ENCODE measurements around the gene TBX19. TPM values are rescaled to one million over a fixed set of nuclear protein-coding genes. Genes with fewer than 3 reads are reported as not detected.

Gene TBX19
- 0.25 and 0.66 TPM in 2 replicates for total RNA-seq (2012; rRNA removed)

DNA sequence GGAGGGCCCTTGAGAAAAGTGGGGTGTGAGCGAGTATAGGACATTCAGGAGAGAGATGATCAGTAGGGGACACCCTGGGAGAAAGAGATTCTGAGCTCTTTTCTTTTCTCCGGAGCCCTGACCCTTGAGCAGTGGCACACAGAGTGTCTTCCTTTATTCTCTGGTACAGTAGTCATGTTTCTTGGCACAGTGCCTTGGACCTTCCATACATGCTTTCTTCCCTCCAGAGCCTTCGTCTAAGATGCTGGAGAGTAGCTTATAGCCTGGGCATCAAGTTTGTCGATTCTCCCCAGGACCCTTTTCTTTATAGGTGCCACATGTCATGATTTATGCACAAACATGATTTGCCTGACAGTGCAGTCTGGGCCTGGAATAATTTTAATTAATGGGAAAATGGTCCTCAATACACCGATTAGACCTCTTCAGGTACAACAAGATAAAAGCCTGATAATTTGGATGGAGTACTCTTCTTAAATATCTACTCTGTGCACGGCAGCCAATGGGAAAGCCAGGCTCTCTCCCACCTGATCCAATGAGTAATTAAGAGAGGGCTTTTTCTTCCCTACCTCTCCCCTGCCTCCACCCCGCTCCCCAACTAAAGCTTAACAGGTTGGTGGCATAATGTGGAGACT is at the start of gene TBX19:
TSS of gene TBX19 (plus strand) at position 582 of the 632 bp plus-strand sequence. CDS start 214 bp downstream, outside the sequence.
- Histone ChIP-seq H3K9ac (ENCODE audit: low read depth, low read length) (no peak within 1 kb of the TSS), H3K4me2 (ENCODE audit: low read length) (no peak within 1 kb of the TSS), H3K9me3 (replicated peaks; ENCODE audit: low read length) (peaks cover 3% of the 10 kb centered on the region), H3K4me1 (ENCODE audit: control insufficient read depth, insufficient read depth, low read length) (no peaks in the 10 kb centered on the region), H3K27me3 (ENCODE audit: control insufficient read depth, insufficient read depth, low read length) (no peaks in the 10 kb centered on the region), H3K36me3 (ENCODE audit: insufficient read depth, low read length) (no peaks in the 10 kb centered on the region), H3K4me3 (ENCODE audit: low read length) (no peak within 1 kb of the TSS)

DNA sequence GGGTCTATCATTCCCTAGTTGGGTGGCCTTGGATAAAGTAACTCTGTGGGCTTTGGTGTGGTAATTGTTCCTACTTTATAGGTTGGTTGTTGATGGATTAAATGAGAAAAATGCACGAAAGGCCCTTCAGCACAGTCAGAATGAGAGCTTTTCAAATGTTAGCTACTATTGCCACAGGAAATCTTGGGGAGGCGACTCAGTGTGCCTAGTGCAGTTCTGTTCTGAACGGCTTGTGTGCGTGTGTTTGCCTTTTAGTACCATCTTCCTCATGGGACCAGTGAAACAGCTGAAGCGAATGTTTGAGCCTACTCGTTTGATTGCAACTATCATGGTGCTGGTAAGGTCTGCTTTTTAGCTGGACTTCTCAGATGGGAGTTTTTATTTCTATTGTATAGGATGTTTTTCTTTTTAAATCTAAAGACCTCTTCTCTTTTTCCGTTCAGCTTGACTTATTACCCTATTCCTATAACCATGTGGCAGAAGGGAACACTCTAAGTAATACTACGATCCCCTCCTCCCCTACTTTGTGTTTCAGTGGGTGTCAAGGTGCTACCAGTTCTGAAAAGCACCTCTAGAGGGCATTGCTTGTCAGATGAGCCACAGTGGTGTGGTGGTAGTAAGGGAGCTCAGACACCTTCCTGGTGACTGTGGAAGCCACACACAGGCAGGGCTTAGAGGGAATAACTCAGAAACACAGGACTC is 45.7 kb upstream of the TBX19 start:
- Histone ChIP-seq H3K4me3 (ENCODE audit: low read length) (no peak overlapping the region), H3K9ac (ENCODE audit: low read depth, low read length) (no peak overlapping the region), H3K27me3 (ENCODE audit: control insufficient read depth, insufficient read depth, low read length) (no peaks in the 10 kb centered on the region), H3K4me1 (ENCODE audit: control insufficient read depth, insufficient read depth, low read length) (peaks cover 3% of the 10 kb centered on the region), H3K9me3 (replicated peaks; ENCODE audit: low read length) (no peaks in the 10 kb centered on the region), H3K36me3 (ENCODE audit: insufficient read depth, low read length) (peaks cover 81% of the 10 kb centered on the region), H3K4me2 (ENCODE audit: low read length) (no peak overlapping the region)

GRCh38 chr1:168235548-168235885 is 45.2 kb upstream of the TBX19 start:
- H3K4me1 ChIP-seq (ENCODE audit: control insufficient read depth, insufficient read depth, low read length) = peaks cover 3% of the 10 kb centered on the region
- no peaks in the 10 kb centered on the region for H3K9me3 ChIP-seq (replicated peaks; ENCODE audit: low read length)
- peaks cover 86% of the 10 kb centered on the region for H3K36me3 ChIP-seq (ENCODE audit: insufficient read depth, low read length)
- no peak overlapping the region for H3K4me2 ChIP-seq (ENCODE audit: low read length)
- no peak overlapping the region for H3K9ac ChIP-seq (ENCODE audit: low read depth, low read length)
- no peak overlapping the region for H3K4me3 ChIP-seq (ENCODE audit: low read length)
- no peaks in the 10 kb centered on the region for H3K27me3 ChIP-seq (ENCODE audit: control insufficient read depth, insufficient read depth, low read length)

DNA sequence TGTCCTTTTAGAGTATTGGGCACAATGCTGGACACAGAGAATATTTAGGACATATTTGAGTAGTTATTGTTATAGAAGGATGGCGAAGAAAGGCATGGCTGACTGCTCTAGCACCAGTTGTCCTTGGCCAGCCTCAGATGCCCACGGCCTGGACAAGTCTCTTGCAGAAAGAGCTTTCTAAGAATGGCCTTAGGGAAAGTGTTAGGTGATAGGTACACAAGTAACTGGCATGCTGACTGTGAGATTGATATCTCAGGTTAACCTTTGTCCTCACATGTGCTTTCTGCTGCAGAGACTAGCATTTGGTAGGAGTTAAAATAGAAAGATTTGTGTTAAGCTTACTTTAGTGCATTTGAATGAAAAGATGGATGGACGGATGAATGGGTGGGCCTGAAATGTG is 44.7 kb upstream of the TBX19 start:
- H3K9me3 ChIP-seq (replicated peaks; ENCODE audit: low read length) = no peaks in the 10 kb centered on the region
- no peak overlapping the region for H3K4me2 ChIP-seq (ENCODE audit: low read length)
- no peak overlapping the region for H3K4me3 ChIP-seq (ENCODE audit: low read length)
- H3K36me3 ChIP-seq (ENCODE audit: insufficient read depth, low read length) = peaks cover 85% of the 10 kb centered on the region
- no peaks in the 10 kb centered on the region for H3K27me3 ChIP-seq (ENCODE audit: control insufficient read depth, insufficient read depth, low read length)
- peaks cover 3% of the 10 kb centered on the region for H3K4me1 ChIP-seq (ENCODE audit: control insufficient read depth, insufficient read depth, low read length)
- H3K9ac ChIP-seq (ENCODE audit: low read depth, low read length) = no peak overlapping the region

DNA sequence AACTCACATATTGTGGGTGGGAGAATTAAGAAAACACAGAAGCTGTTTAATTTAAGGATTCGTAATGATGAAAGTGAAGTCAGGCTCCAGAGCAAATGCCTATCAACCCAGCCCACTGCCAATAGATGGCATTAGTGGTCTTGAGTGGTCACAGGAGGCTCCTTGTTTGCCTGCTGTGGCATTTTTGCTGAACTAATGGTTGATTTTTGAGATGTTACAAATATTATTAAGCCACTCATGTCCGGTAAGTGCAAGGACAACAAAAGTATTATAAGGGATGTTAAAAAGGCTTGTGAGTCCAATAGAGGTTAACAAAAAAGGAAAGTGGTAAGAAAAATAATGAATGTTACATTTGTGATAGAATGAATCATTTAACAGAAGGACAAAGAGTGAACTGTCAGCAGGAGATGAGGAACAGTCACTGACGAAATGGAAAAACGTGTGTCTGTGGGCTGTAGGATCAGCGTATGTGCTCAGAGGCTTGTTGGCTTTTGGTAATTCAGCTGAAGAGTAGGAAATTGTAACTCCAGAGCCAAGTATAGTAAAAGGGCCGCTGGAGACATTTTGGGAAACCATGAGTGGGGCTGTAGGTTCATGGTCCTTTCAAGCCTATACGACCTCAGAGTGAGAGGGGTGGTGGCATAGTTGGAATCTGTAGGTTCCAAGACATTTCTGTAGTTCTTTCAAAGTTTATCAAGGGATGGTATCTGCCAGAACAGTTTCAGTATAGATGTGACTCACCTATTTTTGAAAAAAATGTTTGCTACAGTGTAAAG is 43.7 kb upstream of the TBX19 start:
- H3K4me1 ChIP-seq (ENCODE audit: control insufficient read depth, insufficient read depth, low read length) = peaks cover 3% of the 10 kb centered on the region
- H3K27me3 ChIP-seq (ENCODE audit: control insufficient read depth, insufficient read depth, low read length) = no peaks in the 10 kb centered on the region
- H3K36me3 ChIP-seq (ENCODE audit: insufficient read depth, low read length) = peaks cover 82% of the 10 kb centered on the region
- no peak overlapping the region for H3K9ac ChIP-seq (ENCODE audit: low read depth, low read length)
- H3K9me3 ChIP-seq (replicated peaks; ENCODE audit: low read length) = no peaks in the 10 kb centered on the region
- no peak overlapping the region for H3K4me3 ChIP-seq (ENCODE audit: low read length)
- H3K4me2 ChIP-seq (ENCODE audit: low read length) = no peak overlapping the region

- Histone ChIP-seq H3K36me3 (ENCODE audit: insufficient read depth, low read length) (peaks cover 48% of the 10 kb centered on the region), H3K4me3 (ENCODE audit: low read length) (no peak overlapping the region)
Measured at GRCh38 chr1:168243198-168243597, 37.5 kb upstream of the TBX19 start.

GRCh38 chr1:168243636-168244212 is 37.0 kb upstream of the TBX19 start:
- Histone ChIP-seq H3K4me1 (ENCODE audit: control insufficient read depth, insufficient read depth, low read length) (no peaks in the 10 kb centered on the region), H3K27me3 (ENCODE audit: control insufficient read depth, insufficient read depth, low read length) (no peaks in the 10 kb centered on the region), H3K9me3 (replicated peaks; ENCODE audit: low read length) (no peaks in the 10 kb centered on the region), H3K36me3 (ENCODE audit: insufficient read depth, low read length) (peaks cover 43% of the 10 kb centered on the region), H3K4me3 (ENCODE audit: low read length) (no peak overlapping the region), H3K9ac (ENCODE audit: low read depth, low read length) (no peak overlapping the region), H3K4me2 (ENCODE audit: low read length) (no peak overlapping the region)

More at GRCh38 chr1:168243198-168243597, 37.5 kb upstream of the TBX19 start:
- Histone ChIP-seq H3K9ac (ENCODE audit: low read depth, low read length) (no peak overlapping the region), H3K4me1 (ENCODE audit: control insufficient read depth, insufficient read depth, low read length) (no peaks in the 10 kb centered on the region), H3K9me3 (replicated peaks; ENCODE audit: low read length) (no peaks in the 10 kb centered on the region), H3K4me2 (ENCODE audit: low read length) (no peak overlapping the region), H3K27me3 (ENCODE audit: control insufficient read depth, insufficient read depth, low read length) (no peaks in the 10 kb centered on the region)

- peaks cover 41% of the 10 kb centered on the region for H3K36me3 ChIP-seq (ENCODE audit: insufficient read depth, low read length)
- H3K4me2 ChIP-seq (ENCODE audit: low read length) = no peak overlapping the region
- no peaks in the 10 kb centered on the region for H3K4me1 ChIP-seq (ENCODE audit: control insufficient read depth, insufficient read depth, low read length)
- no peaks in the 10 kb centered on the region for H3K27me3 ChIP-seq (ENCODE audit: control insufficient read depth, insufficient read depth, low read length)
- H3K9me3 ChIP-seq (replicated peaks; ENCODE audit: low read length) = no peaks in the 10 kb centered on the region
- H3K9ac ChIP-seq (ENCODE audit: low read depth, low read length) = no peak overlapping the region
- H3K4me3 ChIP-seq (ENCODE audit: low read length) = no peak overlapping the region
Measured at GRCh38 chr1:168245042-168245441, 35.6 kb upstream of the TBX19 start.

GRCh38 chr1:168246506-168246905 is 34.2 kb upstream of the TBX19 start:
- Histone ChIP-seq H3K9me3 (replicated peaks; ENCODE audit: low read length) (no peaks in the 10 kb centered on the region), H3K27me3 (ENCODE audit: control insufficient read depth, insufficient read depth, low read length) (no peaks in the 10 kb centered on the region), H3K36me3 (ENCODE audit: insufficient read depth, low read length) (peaks cover 42% of the 10 kb centered on the region), H3K4me1 (ENCODE audit: control insufficient read depth, insufficient read depth, low read length) (no peaks in the 10 kb centered on the region), H3K4me3 (ENCODE audit: low read length) (no peak overlapping the region), H3K9ac (ENCODE audit: low read depth, low read length) (no peak overlapping the region), H3K4me2 (ENCODE audit: low read length) (no peak overlapping the region)

DNA sequence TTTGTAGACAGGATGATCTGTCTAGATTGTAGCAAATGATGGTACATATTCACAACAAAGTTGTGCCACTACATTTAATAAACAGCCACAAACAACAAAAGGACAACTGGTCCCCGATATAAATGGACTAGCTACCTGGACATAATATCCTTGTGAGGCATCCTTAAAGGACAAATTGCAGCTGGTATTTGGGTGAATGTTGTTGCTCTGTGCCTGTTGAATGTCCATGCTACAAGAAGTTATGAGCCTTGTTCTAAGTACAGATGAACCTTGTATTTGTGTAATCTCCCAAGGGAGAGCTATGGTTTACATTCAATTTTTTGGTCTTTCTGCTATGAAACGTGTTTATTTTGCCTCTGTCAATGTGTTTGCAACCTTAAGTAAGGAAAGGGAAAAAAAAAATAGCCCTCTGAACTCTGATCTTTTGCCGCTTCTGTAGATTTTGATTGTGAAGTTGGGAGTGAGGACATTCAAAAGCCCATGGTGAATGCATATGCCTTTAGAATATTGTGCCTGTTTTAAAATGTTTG is 28.4 kb upstream of the TBX19 start:
- Histone ChIP-seq H3K4me1 (ENCODE audit: control insufficient read depth, insufficient read depth, low read length) (no peaks in the 10 kb centered on the region), H3K9ac (ENCODE audit: low read depth, low read length) (no peak overlapping the region), H3K4me2 (ENCODE audit: low read length) (no peak overlapping the region), H3K27me3 (ENCODE audit: control insufficient read depth, insufficient read depth, low read length) (no peaks in the 10 kb centered on the region), H3K4me3 (ENCODE audit: low read length) (no peak overlapping the region), H3K36me3 (ENCODE audit: insufficient read depth, low read length) (peaks cover 17% of the 10 kb centered on the region), H3K9me3 (replicated peaks; ENCODE audit: low read length) (peaks cover 3% of the 10 kb centered on the region)

GRCh38 chr1:168256164-168256563 is 24.5 kb upstream of the TBX19 start:
- Histone ChIP-seq H3K9me3 (replicated peaks; ENCODE audit: low read length) (peaks cover 3% of the 10 kb centered on the region), H3K4me1 (ENCODE audit: control insufficient read depth, insufficient read depth, low read length) (peaks cover 6% of the 10 kb centered on the region), H3K4me2 (ENCODE audit: low read length) (no peak overlapping the region), H3K36me3 (ENCODE audit: insufficient read depth, low read length) (peaks cover 4% of the 10 kb centered on the region), H3K4me3 (ENCODE audit: low read length) (no peak overlapping the region), H3K27me3 (ENCODE audit: control insufficient read depth, insufficient read depth, low read length) (no peaks in the 10 kb centered on the region), H3K9ac (ENCODE audit: low read depth, low read length) (no peak overlapping the region)
